Body of pancreas (tissue), 4 donors: ENCODE data around the gene ULK4. TPM values are rescaled to one million over a fixed set of nuclear protein-coding genes. Genes with fewer than 3 reads are reported as not detected.

ENCODE experiments used
- ATAC-seq: fragments of 150-250 bp; one replicate; pipeline ENCODE4 v1.9.1; 2016
- DNase-seq, 4 donors: peaks; one replicate each; pipeline ENCODE4 v3.0.0-alpha.2; 2019
- H3K27ac ChIP-seq, 4 donors: fragments of 200-600 bp; sonication (generic); 1 replicate in 3 of 4; 2 replicates in 1 of 4; pipeline versions ENCODE4 v1.5.1 to v1.6.1; 2016 to 2019; ENCODE audit warnings: mild to moderate bottlenecking in 1 of 4, mixed read lengths in 1 of 4, moderate library complexity in 1 of 4
- H3K27me3 ChIP-seq, 2 donors: fragments of 200-600 bp; sonication (generic); one replicate each; pipeline ENCODE4 v1.6.0; 2016; ENCODE audit warnings: mild to moderate bottlenecking in 1 of 2
- H3K36me3 ChIP-seq, 2 donors: fragments of 200-600 bp; sonication (generic); replicated peaks in 1 of 2; 2 replicates each; pipeline ENCODE4 v1.5.1; 2016; ENCODE audit warnings: low read depth in 2 of 2; ENCODE audit not compliant: insufficient read depth in 1 of 2
- H3K4me1 ChIP-seq: fragments of 200-600 bp; sonication (generic); one replicate; pipeline ENCODE4 v1.6.0; 2016
- H3K4me3 ChIP-seq, 2 donors: fragments of 200-600 bp; sonication (generic); 1 replicate in 1 of 2; 2 replicates in 1 of 2; pipeline ENCODE4 v1.5.1; 2016 to 2019
- H3K9me3 ChIP-seq, 3 donors: fragments of 200-600 bp; sonication (generic); 1 replicate in 2 of 3; 2 replicates in 1 of 3; pipeline ENCODE4 v1.5.1; 2016
- CTCF ChIP-seq, 7 experiments: fragments of 450-650 bp in 4 of 7; fragments of 200-600 bp in 3 of 7; sonication (generic) in 3 of 7; IDR thresholded peaks; one replicate each; pipeline ENCODE4 v1.5.1; 2016 to 2019; ENCODE audit warnings: antibody characterized with exemption in 7 of 7
- POLR2A ChIP-seq, 3 donors: fragments of 450-650 bp; IDR thresholded peaks; one replicate each; pipeline ENCODE4 v1.6.1; 2016; ENCODE audit warnings: antibody characterized with exemption in 3 of 3, mild to moderate bottlenecking in 2 of 3
- WGBS, 2 donors: methylation state at CpG; one replicate each; pipeline ENCODE4 v1.1.5; 2017; 5-methylcytosine and 5-hydroxymethylcytosine counted together
- intact Hi-C: fragments of 100-400 bp; cut with DNase I; formaldehyde crosslinking; loops from one replicate; pipeline ENCODE4 v1.15.1; 2023
- total RNA-seq, 2 donors: library from RNA; depleted of rRNA; stranded (reverse); fragments of >200 nt; gene quantifications; one replicate each; pipeline ENCODE4 v1.1.0, GENCODE V29; 2016

Gene ULK4
- total RNA-seq, 2 donors from 2014 or later, result 7.3 to 12.5 TPM

- TF ChIP-seq CTCF (IDR thresholded peaks at IDR 0.05) (no peak), POLR2A (IDR thresholded peaks at IDR 0.05) (no peak)
- WGBS, 2 donors, result 88 to 93% methylated on average over 6 of the region's 6 CpGs
- DNase-seq, result no peak
Observed at GRCh38 chr3:41317298-41317697, 644.6 kb downstream of the ULK4 start.

GRCh38 chr3:41315126-41315525 lies 646.8 kb downstream of the ULK4 start:
- no peaks in the 10 kb centered on the region for H3K27me3 ChIP-seq
- H3K36me3 ChIP-seq, result no peaks in the 10 kb centered on the region
- no peaks in the 10 kb centered on the region for H3K9me3 ChIP-seq
- ATAC-seq, result no peak
- intact Hi-C loops, result no loop called here
- H3K4me3 ChIP-seq, result no peak overlapping the region
- H3K27ac ChIP-seq, result no peak overlapping the region
- WGBS, 2 donors, result 96 to 97% methylated on average over 2 of the region's 2 CpGs
- TF ChIP-seq POLR2A (IDR thresholded peaks at IDR 0.05) (no peak), CTCF (IDR thresholded peaks at IDR 0.05) (no peak)
- no peaks in the 10 kb centered on the region for H3K4me1 ChIP-seq
- no peak for DNase-seq

More at GRCh38 chr3:41317298-41317697, 644.6 kb downstream of the ULK4 start:
- no peak overlapping the region for H3K27ac ChIP-seq
- no peak for ATAC-seq
- intact Hi-C loops, result no loop called here
- no peaks in the 10 kb centered on the region for H3K9me3 ChIP-seq
- no peaks in the 10 kb centered on the region for H3K27me3 ChIP-seq
- H3K4me1 ChIP-seq, result no peaks in the 10 kb centered on the region
- no peaks in the 10 kb centered on the region for H3K36me3 ChIP-seq
- no peak overlapping the region for H3K4me3 ChIP-seq

- Histone ChIP-seq H3K9me3 (no peaks in the 10 kb centered on the region), H3K4me3 (no peak overlapping the region), H3K4me1 (no peaks in the 10 kb centered on the region), H3K27ac (no peak overlapping the region), H3K36me3 (no peaks in the 10 kb centered on the region), H3K27me3 (no peaks in the 10 kb centered on the region)
- 87 to 94% methylated on average over 2 of the region's 2 CpGs for WGBS, 2 donors
- DNase-seq (no peak), ATAC-seq (no peak)
- intact Hi-C loops, result no loop called here
- no peak for TF ChIP-seq CTCF (IDR thresholded peaks at IDR 0.05)
- TF ChIP-seq POLR2A (IDR thresholded peaks at IDR 0.05), result no peak
Observed at GRCh38 chr3:41308119-41308518, 653.8 kb downstream of the ULK4 start.

GRCh38 chr3:41307065-41307464 lies 654.8 kb downstream of the ULK4 start:
- no peak for TF ChIP-seq CTCF (IDR thresholded peaks at IDR 0.05)
- TF ChIP-seq POLR2A (IDR thresholded peaks at IDR 0.05), result no peak
- H3K9me3 ChIP-seq, result no peaks in the 10 kb centered on the region
- no peak overlapping the region for H3K27ac ChIP-seq
- ATAC-seq, result no peak
- H3K36me3 ChIP-seq, result no peaks in the 10 kb centered on the region
- DNase-seq, result no peak
- H3K4me1 ChIP-seq, result no peaks in the 10 kb centered on the region
- WGBS, 2 donors, result 72 to 98% methylated on average over 2 of the region's 2 CpGs
- intact Hi-C loops, result no loop called here
- H3K4me3 ChIP-seq, result no peak overlapping the region
- H3K27me3 ChIP-seq, result no peaks in the 10 kb centered on the region

GRCh38 chr3:41304593-41304992 lies 657.3 kb downstream of the ULK4 start:
- Histone ChIP-seq H3K36me3 (no peaks in the 10 kb centered on the region), H3K27ac (no peak overlapping the region), H3K4me1 (no peaks in the 10 kb centered on the region), H3K9me3 (no peaks in the 10 kb centered on the region), H3K4me3 (no peak overlapping the region), H3K27me3 (no peaks in the 10 kb centered on the region)
- TF ChIP-seq CTCF (IDR thresholded peaks at IDR 0.05) (no peak), POLR2A (IDR thresholded peaks at IDR 0.05) (no peak)
- 62 to 78% methylated on average over 2 of the region's 2 CpGs for WGBS, 2 donors
- ATAC-seq, result no peak
- intact Hi-C loops, result no loop called here
- peak in 2 of 4 donors; percentile 13 to 18 for DNase-seq
